K562 (cell line): Measurements from ENCODE around the gene CARD10. TPM values are rescaled to one million over a fixed set of nuclear protein-coding genes. Genes with fewer than 3 reads are reported as not detected.

ENCODE experiments used
- ATAC-seq: fragments of 200-7000 bp; cut with Tn5 transposase; 3 replicates; pipeline ENCODE4 v1.9.1; 2020; ENCODE audit warnings: moderate library complexity
- BruUV-seq: library from RNA; stranded (reverse); fragments of 400-500 nt; replicated peaks from 2 replicates; lab custom pipeline; 2021; lab: Mats Ljungman, UMichigan
- CTCF ChIA-PET: fragments of 300-600 bp; formaldehyde crosslinking; extraction: SDS; loops from one replicate; lab custom pipeline; 2021; ENCODE audit warnings: low intra/inter-chr PET ratio; lab: Yijun Ruan, JAX
- POLR2A ChIA-PET: fragments of 300-600, 350-650 bp; sonication (Branson Sonifier 250); formaldehyde crosslinking; extraction: SDS; loops from one replicate; lab custom pipeline; 2021; ENCODE audit warnings: antibody characterized with exemption, inconsistent platforms; lab: Yijun Ruan, JAX
- DNase-seq, 4 experiments: peaks; one replicate each; pipeline versions ENCODE4 v3.0.0 to v3.0.0-alpha.2; 2011 to 2018; ENCODE audit warnings: low spot score in 3 of 4, mixed read lengths in 3 of 4; ENCODE audit errors: extremely low read depth in 1 of 4
- FAIRE-seq: peaks from 2 replicates; lab custom pipeline; 2011; peaks lifted over from hg19 to GRCh38; lab: Jason Lieb, UNC
- H2AFZ ChIP-seq: 2 replicates; pipeline ENCODE4 v1.6.0; 2011; ENCODE audit warnings: low read depth, low read length, control low read depth, inconsistent platforms
- H3K27ac ChIP-seq: fragments of 200-600 bp; 3 replicates; pipeline ENCODE4 v1.8.0; 2011; ENCODE audit warnings: low read depth, mild to moderate bottlenecking, control low read depth, inconsistent platforms, low read length, moderate library complexity, mixed read lengths; ENCODE audit errors: extremely low read depth
- H3K27me3 ChIP-seq, 2 experiments: fragments of 300-600 bp in 1 of 2; 2 replicates in 1 of 2; 3 replicates in 1 of 2; pipeline versions ENCODE4 v1.6.0 to v1.8.0; 2011; ENCODE audit warnings: inconsistent platforms in 2 of 2, low read length in 2 of 2, mild to moderate bottlenecking in 1 of 2, mixed read lengths in 1 of 2, moderate library complexity in 1 of 2; ENCODE audit not compliant: control insufficient read depth in 2 of 2, insufficient read depth in 2 of 2
- H3K36me3 ChIP-seq: fragments of 300-600 bp; 3 replicates; pipeline ENCODE4 v1.8.0; 2011; ENCODE audit warnings: mild to moderate bottlenecking, low read length, inconsistent platforms; ENCODE audit not compliant: control insufficient read depth, insufficient read depth
- H3K4me1 ChIP-seq, 2 experiments: fragments of 200-600 bp in 1 of 2; replicated peaks in 1 of 2; 2 replicates in 1 of 2; 3 replicates in 1 of 2; pipeline versions ENCODE4 v1.5.1 to v1.8.0; 2011; ENCODE audit warnings: inconsistent platforms in 2 of 2, low read length in 2 of 2, mild to moderate bottlenecking in 1 of 2, mixed read lengths in 1 of 2, moderate library complexity in 1 of 2; ENCODE audit not compliant: control insufficient read depth in 2 of 2, insufficient read depth in 2 of 2
- H3K4me2 ChIP-seq: 2 replicates; pipeline ENCODE4 v1.6.1; 2011; ENCODE audit warnings: low read length, control low read depth, inconsistent platforms, mixed read lengths; ENCODE audit not compliant: insufficient read depth
- H3K4me3 ChIP-seq: fragments of 200-600 bp; sonication (generic), shearing (Covaris generic); 2 replicates; pipeline ENCODE4 v1.5.1; 2016; ENCODE audit warnings: control low read depth, inconsistent platforms
- H3K79me2 ChIP-seq: fragments of 200-600 bp; 3 replicates; pipeline ENCODE4 v1.8.0; 2011; ENCODE audit warnings: low read length, inconsistent platforms; ENCODE audit not compliant: control insufficient read depth, insufficient read depth
- H3K9ac ChIP-seq, 2 experiments: 2 replicates each; pipeline versions ENCODE4 v1.6.0 to v1.6.1; 2011; ENCODE audit warnings: low read depth in 2 of 2, low read length in 2 of 2, control low read depth in 1 of 2, inconsistent platforms in 1 of 2, mild to moderate bottlenecking in 1 of 2, mixed read lengths in 1 of 2; ENCODE audit not compliant: insufficient read depth in 1 of 2
- H3K9me1 ChIP-seq: one replicate; pipeline ENCODE4 v1.6.0; 2011; ENCODE audit warnings: inconsistent platforms, mild to moderate bottlenecking, low read length, moderate library complexity; ENCODE audit not compliant: control insufficient read depth, insufficient read depth
- H3K9me3 ChIP-seq: replicated peaks from 2 replicates; pipeline ENCODE4 v1.5.1; 2011; ENCODE audit warnings: low read depth, low read length, inconsistent platforms; ENCODE audit not compliant: control insufficient read depth, insufficient read depth
- H4K20me1 ChIP-seq: replicated peaks from 2 replicates; pipeline ENCODE4 v1.6.1; 2011; ENCODE audit warnings: low read length, inconsistent platforms, mixed read lengths; ENCODE audit not compliant: control insufficient read depth, insufficient read depth
- ARID2 ChIP-seq: fragments of 450-650 bp; IDR thresholded peaks from 2 replicates; pipeline ENCODE4 v1.6.1; 2017; ENCODE audit warnings: antibody characterized with exemption, mild to moderate bottlenecking
- BCOR ChIP-seq: fragments of 450-650 bp; IDR thresholded peaks from 2 replicates; pipeline ENCODE4 v1.6.1; 2016
- C11orf30 ChIP-seq: fragments of 450-650 bp; IDR thresholded peaks from 2 replicates; pipeline ENCODE4 v1.6.1; 2016; ENCODE audit warnings: low read depth, mild to moderate bottlenecking
- CC2D1A ChIP-seq: fragments of 450-650 bp; IDR thresholded peaks from 2 replicates; pipeline ENCODE4 v1.6.1; 2017; ENCODE audit warnings: mild to moderate bottlenecking
- CTBP1 ChIP-seq: fragments of 450-650 bp; IDR thresholded peaks from 2 replicates; pipeline ENCODE4 v1.6.1; 2016; ENCODE audit warnings: borderline replicate concordance
- ESRRA ChIP-seq: fragments of 450-650 bp; IDR thresholded peaks from 2 replicates; pipeline ENCODE4 v1.6.1; 2014; ENCODE audit warnings: low read depth, mild to moderate bottlenecking, moderate library complexity, borderline replicate concordance
- HDGF ChIP-seq: fragments of 450-650 bp; IDR thresholded peaks from 2 replicates; pipeline ENCODE4 v1.6.1; 2016
- JUND ChIP-seq, 2 experiments: IDR thresholded peaks; 2 replicates in 1 of 2; 3 replicates in 1 of 2; pipeline ENCODE4 v1.6.1; 2011; ENCODE audit warnings: borderline replicate concordance in 2 of 2, low read depth in 2 of 2, low read length in 2 of 2, improper control_type of control experiment in 1 of 2, missing biosample characterization in 1 of 2, missing genetic modification characterization in 1 of 2, missing genetic modification reagents in 1 of 2
- MAZ ChIP-seq, 2 experiments: fragments of 450-650 bp in 1 of 2; sonication (generic) in 1 of 2; formaldehyde crosslinking; IDR thresholded peaks in 1 of 2; conservative IDR thresholded peaks in 1 of 2; 2 replicates each; pipeline versions ENCODE4 v1.4.0 to v1.5.0; 2020; ENCODE audit warnings: mild to moderate bottlenecking in 1 of 2, missing genetic modification reagents in 1 of 2
- MTA1 ChIP-seq: fragments of 450-650 bp; IDR thresholded peaks from 2 replicates; pipeline ENCODE4 v1.6.1; 2017; ENCODE audit warnings: borderline replicate concordance
- NBN ChIP-seq: fragments of 450-650 bp; IDR thresholded peaks from 2 replicates; pipeline ENCODE4 v1.6.1; 2016; ENCODE audit warnings: low read depth, mild to moderate bottlenecking
- SOX6 ChIP-seq: fragments of 450-650 bp; IDR thresholded peaks from 2 replicates; pipeline ENCODE4 v1.6.1; 2014; ENCODE audit warnings: mild to moderate bottlenecking
- STAG1 ChIP-seq: sonication (generic); formaldehyde crosslinking; IDR thresholded peaks from 2 replicates; pipeline ENCODE4 v1.5.0; 2020; ENCODE audit warnings: missing genetic modification reagents, borderline replicate concordance
- ZNF121 ChIP-seq: sonication (generic); formaldehyde crosslinking; conservative IDR thresholded peaks from 2 replicates; pipeline ENCODE4 v1.8.0; 2022; ENCODE audit warnings: missing genetic modification reagents
- WGBS: fragments of 100-300 bp; shearing (Covaris generic); methylation state at CpG from one replicate; pipeline ENCODE4 v1.1.6; 2016; ENCODE audit warnings: low coverage, mixed read lengths; ENCODE audit not compliant: insufficient coverage; ENCODE audit errors: missing lambda C conversion rate; 5-methylcytosine and 5-hydroxymethylcytosine counted together
- in situ Hi-C: fragments of 300-500 bp; cut with MboI; formaldehyde crosslinking; loops from 4 replicates; pipeline ENCODE4 v1.15.0; 2018; ENCODE audit warnings: inconsistent platforms, mixed read lengths
- intact Hi-C: fragments of 100-400 bp; cut with micrococcal nuclease; formaldehyde crosslinking; loops from 2 replicates; pipeline ENCODE4 v1.14.2; 2022
- polyA plus RNA-seq, 8 experiments: library from polyadenylated mRNA; depleted of rRNA in 4 of 8; stranded (reverse) in 5 of 8; unstranded in 3 of 8; fragments of >200 nt; fragmentation: Nextera tagmentation in 2 of 8; fragmentation: Illumina TruSeq in 1 of 8; extraction: Ambion mirVana in 2 of 8; extraction: Trizol in 1 of 8; gene quantifications; 2 replicates each; pipeline versions ENCODE4 v1.2.1 to v1.2.3, GENCODE V29; 2011 to 2014; ENCODE audit warnings: inconsistent platforms in 1 of 8, missing spikeins in 1 of 8
- total RNA-seq, 7 experiments: library from RNA; depleted of rRNA in 6 of 7; stranded (reverse); fragments of >200 nt in 6 of 7; fragmentation: Illumina TruSeq in 2 of 7; extraction: Trizol in 2 of 7; gene quantifications; 2 replicates each; pipeline versions ENCODE4 v1.2.1 to v1.2.3, GENCODE V29; 2011 to 2021; ENCODE audit warnings: low replicate concordance in 1 of 7
- TF ChIP-seq, protein P1 (sequence below), 2 experiments: fragments of 450-650 bp in 1 of 2; sonication (generic) in 1 of 2; formaldehyde crosslinking in 1 of 2; IDR thresholded peaks in 1 of 2; conservative IDR thresholded peaks in 1 of 2; 2 replicates each; pipeline versions ENCODE4 v1.6.1 to v1.8.1; 2016 to 2023; ENCODE audit warnings: mild to moderate bottlenecking in 2 of 2, moderate library complexity in 2 of 2, inconsistent platforms in 1 of 2, missing genetic modification reagents in 1 of 2
- TF ChIP-seq, protein P2 (sequence below): fragments of 200-800 bp; sonication (Bioruptor generic); IDR thresholded peaks from 2 replicates; pipeline ENCODE4 v1.6.1; 2017; ENCODE audit warnings: missing genetic modification characterization, missing compliant biosample characterization
- TF ChIP-seq, protein P3 (sequence below): fragments of 450-650 bp; formaldehyde crosslinking; IDR thresholded peaks from 2 replicates; pipeline ENCODE4 v1.4.0; 2020; ENCODE audit warnings: mild to moderate bottlenecking, moderate library complexity

Gene CARD10
- total and polyA plus RNA-seq, 9 of the 15 experiments (the other 6 are each of a cell fraction or from before 2014, with no cell fraction given): 0.13 to 5.8 (median 1.6) TPM

DNA sequence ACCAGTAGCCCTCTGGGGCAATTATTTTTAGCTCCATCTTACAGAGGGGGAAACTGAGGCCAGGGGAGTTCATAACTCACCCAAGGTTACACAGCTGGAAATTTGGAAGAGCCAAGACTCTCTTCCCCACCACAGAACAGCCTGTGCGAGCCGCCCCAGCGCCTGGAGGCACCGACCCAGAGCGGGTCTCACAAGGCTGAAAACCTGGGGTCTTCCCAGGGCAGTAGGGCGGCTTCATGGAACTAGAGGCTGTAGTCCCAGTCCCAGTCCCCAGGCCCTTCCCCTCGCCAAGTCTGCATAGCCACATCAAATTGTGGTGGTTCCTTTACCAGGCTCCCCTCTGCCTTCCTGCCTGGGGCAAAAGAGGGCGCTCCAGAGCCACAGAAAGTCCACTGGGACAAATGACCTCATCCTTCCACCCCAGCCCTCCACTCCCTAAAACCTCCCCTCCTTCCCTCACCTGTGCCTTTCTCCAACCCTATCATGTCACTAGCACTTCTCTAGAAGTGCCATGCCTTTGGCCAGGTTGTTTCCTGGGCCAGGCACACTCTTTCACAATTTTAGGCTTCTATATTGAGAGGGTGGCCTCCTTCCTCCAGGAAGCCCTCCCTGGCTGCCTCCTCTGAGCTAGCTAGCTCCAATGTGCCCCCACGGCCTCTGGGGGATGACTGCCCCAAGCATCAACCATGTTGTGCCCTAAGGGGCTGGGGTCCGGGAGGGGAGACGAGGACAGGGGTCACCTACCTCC, 25.9 kb upstream of the CARD10 start:
- 7% methylated on average over 5 of the region's 11 CpGs for WGBS
- Histone ChIP-seq H3K4me3 (no peak overlapping the region), H3K27me3 (no peaks in the 10 kb centered on the region), H3K9ac (no peak overlapping the region), H3K27ac (no peak overlapping the region), H3K36me3 (no peaks in the 10 kb centered on the region), H3K79me2 (no peaks in the 10 kb centered on the region), H4K20me1 (no peaks in the 10 kb centered on the region), H3K9me3 (no peaks in the 10 kb centered on the region), H3K4me2 (no peak overlapping the region), H3K9me1 (no peaks in the 10 kb centered on the region), H3K4me1 (peaks cover 0 to 21% of the 10 kb centered on the region in 2 experiments; a peak in 2 of 5 replicates), H2AFZ (peak overlapping the region; percentile 7; the same call in 1 of the 2 replicates)
- FAIRE-seq (peak; percentile 90), ATAC-seq (peak; percentile 95), DNase-seq (peak in 3 of 4 experiments; percentile 36 to 72 (median 71))
- in situ Hi-C loops (loop anchor here (10.0 kb wide), 1 partner anchor 430 kb away; no protein-coding TSS in a partner anchor), intact Hi-C loops (loop anchor here (1.0 kb wide), 2 partner anchors 22 to 47 kb away; no protein-coding TSS in a partner anchor)
- CTCF ChIA-PET: interaction anchor here (0.5 to 2.1 kb wide), 6 partner anchors 17 to 504 kb away, joined by 3 to 16 read pairs (median 8); no protein-coding TSS in a partner anchor
- POLR2A ChIA-PET: interaction anchor here (0.6 to 1.0 kb wide), 6 partner anchors 13 to 37 kb away, joined by 3 to 6 read pairs (median 4); no protein-coding TSS in a partner anchor
- BruUV-seq: no TSS peak
- TF ChIP-seq MTA1 (0 out of 2 replicates have a peak, but pooled peaks have one; percentile 16), SOX6 (0 out of 2 replicates have a peak, but pooled peaks have one; percentile 13), CC2D1A (peak; percentile 67; the same call in 1 of the 2 replicates), C11orf30 (no peak), ZNF121 (no peak), NBN (peak; percentile 53; the same call in 1 of the 2 replicates), MAZ (CRISPR knock-in tag; conservative IDR thresholded peaks at IDR 0.05 in 1 of 2, IDR thresholded peaks at IDR 0.05 in 1 of 2) (peak in 1 of 2 experiments; percentile 52; a peak in 2 of 4 replicates), STAG1 (peak; percentile 31; the same call in 1 of the 2 replicates), ARID2 (peak; percentile 84; the same call in 1 of the 2 replicates), JUND (IDR thresholded peaks at IDR 0.05; ENCODE audit: borderline replicate concordance, low read depth, low read length) (peak; percentile 95), JUND (tag; IDR thresholded peaks at IDR 0.05; ENCODE audit: borderline replicate concordance, low read depth, low read length) (peak; percentile 93; the same call in 2 of the 3 replicates), CTBP1 (peak; percentile 28; the same call in 1 of the 2 replicates), HDGF (peak; percentile 83), ESRRA (0 out of 2 replicates have a peak, but pooled peaks have one; percentile 17), BCOR (peak; percentile 88)
- TF ChIP-seq, protein P1, sequence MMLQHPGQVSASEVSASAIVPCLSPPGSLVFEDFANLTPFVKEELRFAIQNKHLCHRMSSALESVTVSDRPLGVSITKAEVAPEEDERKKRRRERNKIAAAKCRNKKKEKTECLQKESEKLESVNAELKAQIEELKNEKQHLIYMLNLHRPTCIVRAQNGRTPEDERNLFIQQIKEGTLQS (IDR thresholded peaks at IDR 0.05): peak; percentile 95
- TF ChIP-seq, protein P1 (CRISPR knock-in tag; conservative IDR thresholded peaks at IDR 0.05): no peak
- TF ChIP-seq, protein P2, sequence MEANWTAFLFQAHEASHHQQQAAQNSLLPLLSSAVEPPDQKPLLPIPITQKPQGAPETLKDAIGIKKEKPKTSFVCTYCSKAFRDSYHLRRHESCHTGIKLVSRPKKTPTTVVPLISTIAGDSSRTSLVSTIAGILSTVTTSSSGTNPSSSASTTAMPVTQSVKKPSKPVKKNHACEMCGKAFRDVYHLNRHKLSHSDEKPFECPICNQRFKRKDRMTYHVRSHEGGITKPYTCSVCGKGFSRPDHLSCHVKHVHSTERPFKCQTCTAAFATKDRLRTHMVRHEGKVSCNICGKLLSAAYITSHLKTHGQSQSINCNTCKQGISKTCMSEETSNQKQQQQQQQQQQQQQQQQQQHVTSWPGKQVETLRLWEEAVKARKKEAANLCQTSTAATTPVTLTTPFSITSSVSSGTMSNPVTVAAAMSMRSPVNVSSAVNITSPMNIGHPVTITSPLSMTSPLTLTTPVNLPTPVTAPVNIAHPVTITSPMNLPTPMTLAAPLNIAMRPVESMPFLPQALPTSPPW (CRISPR knock-in tag): peak; percentile 40
- TF ChIP-seq, protein P3, sequence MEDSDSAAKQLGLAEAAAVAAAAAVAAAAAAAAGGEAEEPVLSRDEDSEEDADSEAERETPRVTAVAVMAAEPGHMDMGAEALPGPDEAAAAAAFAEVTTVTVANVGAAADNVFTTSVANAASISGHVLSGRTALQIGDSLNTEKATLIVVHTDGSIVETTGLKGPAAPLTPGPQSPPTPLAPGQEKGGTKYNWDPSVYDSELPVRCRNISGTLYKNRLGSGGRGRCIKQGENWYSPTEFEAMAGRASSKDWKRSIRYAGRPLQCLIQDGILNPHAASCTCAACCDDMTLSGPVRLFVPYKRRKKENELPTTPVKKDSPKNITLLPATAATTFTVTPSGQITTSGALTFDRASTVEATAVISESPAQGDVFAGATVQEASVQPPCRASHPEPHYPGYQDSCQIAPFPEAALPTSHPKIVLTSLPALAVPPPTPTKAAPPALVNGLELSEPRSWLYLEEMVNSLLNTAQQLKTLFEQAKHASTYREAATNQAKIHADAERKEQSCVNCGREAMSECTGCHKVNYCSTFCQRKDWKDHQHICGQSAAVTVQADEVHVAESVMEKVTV: peak; percentile 55; the same call in 1 of the 2 replicates
